Left lung (tissue), 10 donors: ENCODE data around the gene WDCP. TPM values are rescaled to one million over a fixed set of nuclear protein-coding genes. Genes with fewer than 3 reads are reported as not detected.

ENCODE experiments used
- ATAC-seq: fragments of 200-7000 bp; cut with Tn5 transposase; one replicate; pipeline ENCODE4 v1.9.1; 2020; ENCODE audit warnings: moderate library complexity
- DNase-seq, 4 donors: peaks; one replicate each; pipeline ENCODE4 v3.0.0-alpha.2; 2013 to 2020
- H3K27ac ChIP-seq, 2 donors: fragments of 200-600 bp; sonication (generic) in 1 of 2; one replicate each; pipeline versions ENCODE4 v1.5.0 to v1.8.0; 2020 to 2021
- H3K27me3 ChIP-seq, 2 donors: fragments of 200-600 bp; sonication (generic) in 1 of 2; one replicate each; pipeline versions ENCODE4 v1.5.0 to v1.8.0; 2020 to 2021
- H3K36me3 ChIP-seq, 2 donors: fragments of 200-600 bp; sonication (generic) in 1 of 2; one replicate each; pipeline versions ENCODE4 v1.5.0 to v1.8.0; 2020 to 2021
- H3K4me1 ChIP-seq, 2 donors: fragments of 200-600 bp; one replicate each; pipeline ENCODE4 v1.8.0; 2021
- H3K4me3 ChIP-seq, 2 donors: fragments of 200-600 bp; sonication (generic) in 1 of 2; one replicate each; pipeline versions ENCODE4 v1.5.0 to v1.8.0; 2020 to 2021; ENCODE audit warnings: mild to moderate bottlenecking in 1 of 2
- H3K9me3 ChIP-seq, 2 donors: fragments of 200-600 bp; sonication (generic) in 1 of 2; one replicate each; pipeline versions ENCODE4 v1.5.0 to v1.8.0; 2020 to 2021
- intact Hi-C, 2 donors: fragments of 100-400 bp; cut with DNase I; formaldehyde crosslinking; loops; one replicate each; pipeline versions ENCODE4 v1.11.2 to v1.14.2; 2022
- polyA plus RNA-seq, 6 donors: library from polyadenylated mRNA; unstranded; fragments of 120-200 nt; gene quantifications; one replicate each; pipeline ENCODE4 v1.2.1, GENCODE V29; 2013; ENCODE audit not compliant: insufficient read length in 6 of 6
- total RNA-seq, 2 donors: library from RNA; stranded (reverse); fragmentation: NEBNext Ultra II Directional; extraction: Animal tissue kit (Norgen Biotek cat#: 25700); gene quantifications; one replicate each; pipeline ENCODE4 v1.2.1, GENCODE V29; 2021
- TF ChIP-seq, protein P1 (sequence below), 2 donors: fragments of 200-600 bp; sonication (generic) in 1 of 2; IDR thresholded peaks; one replicate each; pipeline versions ENCODE4 v1.5.0 to v1.8.0; 2021; ENCODE audit warnings: antibody characterized with exemption in 2 of 2
- donor health status: DM: no; HTN: yes; CAD: no.
- donor health status: DM: no; HTN: no; CAD: no.

WDCP gene
- total and polyA plus RNA-seq, 8 donors: 10.3 to 15.0 (median 14.6) TPM

- Histone ChIP-seq H3K27ac (peak overlapping the region; percentile 90 to 96), H3K36me3 (peaks cover 0 to 35% of the 10 kb centered on the region in 2 donors), H3K9me3 (no peaks in the 10 kb centered on the region), H3K27me3 (no peaks in the 10 kb centered on the region), H3K4me1 (peaks cover 10 to 44% of the 10 kb centered on the region in 2 donors), H3K4me3 (peak overlapping the region; percentile 62 to 67)
- DNase-seq (no peak), ATAC-seq (no peak)
- intact Hi-C loops: no loop called here
- TF ChIP-seq, protein P1, sequence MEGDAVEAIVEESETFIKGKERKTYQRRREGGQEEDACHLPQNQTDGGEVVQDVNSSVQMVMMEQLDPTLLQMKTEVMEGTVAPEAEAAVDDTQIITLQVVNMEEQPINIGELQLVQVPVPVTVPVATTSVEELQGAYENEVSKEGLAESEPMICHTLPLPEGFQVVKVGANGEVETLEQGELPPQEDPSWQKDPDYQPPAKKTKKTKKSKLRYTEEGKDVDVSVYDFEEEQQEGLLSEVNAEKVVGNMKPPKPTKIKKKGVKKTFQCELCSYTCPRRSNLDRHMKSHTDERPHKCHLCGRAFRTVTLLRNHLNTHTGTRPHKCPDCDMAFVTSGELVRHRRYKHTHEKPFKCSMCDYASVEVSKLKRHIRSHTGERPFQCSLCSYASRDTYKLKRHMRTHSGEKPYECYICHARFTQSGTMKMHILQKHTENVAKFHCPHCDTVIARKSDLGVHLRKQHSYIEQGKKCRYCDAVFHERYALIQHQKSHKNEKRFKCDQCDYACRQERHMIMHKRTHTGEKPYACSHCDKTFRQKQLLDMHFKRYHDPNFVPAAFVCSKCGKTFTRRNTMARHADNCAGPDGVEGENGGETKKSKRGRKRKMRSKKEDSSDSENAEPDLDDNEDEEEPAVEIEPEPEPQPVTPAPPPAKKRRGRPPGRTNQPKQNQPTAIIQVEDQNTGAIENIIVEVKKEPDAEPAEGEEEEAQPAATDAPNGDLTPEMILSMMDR (IDR thresholded peaks at IDR 0.05): no peak
Measured at GRCh38 chr2:24082787-24083566, 35.8 kb upstream of the WDCP start.

DNA sequence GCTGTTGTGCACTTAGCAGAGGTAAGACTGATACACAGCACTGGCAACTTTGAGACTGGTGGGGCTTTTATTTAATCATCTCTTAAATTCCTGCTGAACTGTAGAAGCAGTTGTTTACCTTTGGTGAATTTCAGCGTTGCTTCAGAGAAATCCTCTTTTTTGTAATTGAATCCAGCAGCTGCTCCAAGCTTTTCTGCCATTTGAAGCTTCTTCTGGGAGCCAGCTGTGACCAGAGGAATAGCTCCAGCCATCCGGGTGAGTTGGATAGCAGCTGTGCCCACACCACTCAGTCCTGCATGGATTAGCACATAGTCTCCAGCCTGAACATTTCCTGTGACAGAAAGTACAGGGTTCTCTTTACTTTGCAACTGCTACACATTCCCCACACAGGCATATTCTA, 33.5 kb upstream of the WDCP start:
- ATAC-seq: no peak
- no peak for DNase-seq
- intact Hi-C loops: no loop called here
- H3K27me3 ChIP-seq: no peaks in the 10 kb centered on the region
- H3K27ac ChIP-seq: peak overlapping the region in 1 of 2 donors; percentile 90
- H3K4me1 ChIP-seq: peaks cover 14 to 55% of the 10 kb centered on the region in 2 donors
- no peaks in the 10 kb centered on the region for H3K9me3 ChIP-seq
- H3K4me3 ChIP-seq: no peak overlapping the region
- TF ChIP-seq, protein P1 (IDR thresholded peaks at IDR 0.05): no peak
- peaks cover 0 to 35% of the 10 kb centered on the region in 2 donors for H3K36me3 ChIP-seq

- no peaks in the 10 kb centered on the region for H3K27me3 ChIP-seq
- DNase-seq (no peak), ATAC-seq (no peak)
- peaks cover 0 to 45% of the 10 kb centered on the region in 2 donors for H3K36me3 ChIP-seq
- no peaks in the 10 kb centered on the region for H3K9me3 ChIP-seq
- intact Hi-C loops: no loop called here
- peak overlapping the region; percentile 87 to 94 for H3K27ac ChIP-seq
- TF ChIP-seq, protein P1 (IDR thresholded peaks at IDR 0.05): no peak
- peak overlapping the region in 1 of 2 donors; percentile 88 for H3K4me3 ChIP-seq
- H3K4me1 ChIP-seq: peaks cover 20 to 56% of the 10 kb centered on the region in 2 donors
Measured at GRCh38 chr2:24077879-24078278, 30.7 kb upstream of the WDCP start.

DNA sequence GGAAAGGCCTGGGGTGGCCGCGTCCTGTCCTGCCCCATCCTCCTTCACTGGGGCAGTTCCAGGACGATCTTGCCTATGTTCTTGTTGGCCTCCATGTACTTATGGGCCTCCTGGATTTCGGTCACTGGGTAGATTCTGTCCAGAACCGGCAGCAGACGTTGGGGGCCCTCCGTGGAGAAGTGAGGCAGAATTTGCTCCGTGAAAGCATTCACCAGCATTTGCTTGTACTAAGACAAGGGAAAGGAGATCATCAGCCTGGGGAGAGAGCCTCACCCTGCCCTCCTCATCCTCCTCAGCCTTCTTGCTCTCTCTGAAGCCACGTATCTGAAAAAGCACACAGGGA, 30.3 kb upstream of the WDCP start:
- Histone ChIP-seq H3K27ac (peak overlapping the region; percentile 87 to 94), H3K9me3 (no peaks in the 10 kb centered on the region), H3K4me3 (peak overlapping the region; percentile 52 to 88), H3K4me1 (peaks cover 17 to 53% of the 10 kb centered on the region in 2 donors), H3K36me3 (peaks cover 0 to 46% of the 10 kb centered on the region in 2 donors), H3K27me3 (no peaks in the 10 kb centered on the region)
- TF ChIP-seq, protein P1 (IDR thresholded peaks at IDR 0.05): no peak
- DNase-seq (no peak), ATAC-seq (no peak)
- intact Hi-C loops: no loop called here

GRCh38 chr2:24076849-24077534, 29.8 kb upstream of the WDCP start:
- H3K4me1 ChIP-seq: peaks cover 17 to 48% of the 10 kb centered on the region in 2 donors
- intact Hi-C loops: no loop called here
- H3K27me3 ChIP-seq: no peaks in the 10 kb centered on the region
- TF ChIP-seq, protein P1 (IDR thresholded peaks at IDR 0.05): no peak
- peak overlapping the region; percentile 87 to 94 for H3K27ac ChIP-seq
- H3K36me3 ChIP-seq: peaks cover 0 to 46% of the 10 kb centered on the region in 2 donors
- H3K9me3 ChIP-seq: no peaks in the 10 kb centered on the region
- ATAC-seq (no peak), DNase-seq (no peak)
- peak overlapping the region; percentile 52 to 88 for H3K4me3 ChIP-seq
